Measurements from ENCODE around the gene SLC26A11. TPM values are rescaled to one million over a fixed set of nuclear protein-coding genes. Genes with fewer than 3 reads are reported as not detected.

Gene SLC26A11
- polyA plus RNA-seq, 1 donor (not counting 4 experiments of a cell fraction or from before 2014, with no cell fraction given) = 2.2 TPM

- Histone ChIP-seq H3K27me3 (ENCODE audit: control insufficient read depth, extremely low read depth, insufficient read depth, low read length) (no peaks in the 10 kb centered on the region), H3K79me2 (ENCODE audit: control insufficient read depth, insufficient read depth, low read length) (no peaks in the 10 kb centered on the region), H3K36me3 (ENCODE audit: control insufficient read depth in 2 of 2, extremely low read depth in 1 of 2, insufficient read depth in 2 of 2, low read length in 2 of 2) (no peaks in the 10 kb centered on the region), H3K9me3 (ENCODE audit: control insufficient read depth, low read depth, low read length) (no peaks in the 10 kb centered on the region), H3K4me3 (ENCODE audit: control insufficient read depth in 2 of 3, extremely low read depth in 1 of 3, insufficient read depth in 2 of 3, low read depth in 1 of 3, low read length in 3 of 3) (no peak overlapping the region), H3K4me2 (ENCODE audit: control insufficient read depth, extremely low read depth, insufficient read depth, low read depth, low read length) (no peak overlapping the region), H3K9ac (ENCODE audit: control insufficient read depth, extremely low read depth, insufficient read depth, low read length) (no peak overlapping the region), H3K27ac (ENCODE audit: control insufficient read depth, insufficient read depth, low read length) (no peak overlapping the region), H3K4me1 (ENCODE audit: control insufficient read depth, extremely low read depth, insufficient read depth, low read length) (peaks cover 7% of the 10 kb centered on the region), H2AFZ (ENCODE audit: control insufficient read depth, low read length) (no peak overlapping the region), H4K20me1 (ENCODE audit: control insufficient read depth, extremely low read depth, insufficient read depth, low read length) (no peaks in the 10 kb centered on the region), H3K9me1 (ENCODE audit: control insufficient read depth, extremely low read depth, insufficient read depth, low read length) (no peaks in the 10 kb centered on the region)
- no peak for TF ChIP-seq CTCF (optimal IDR thresholded peaks at IDR 0.05 in 1 of 3, IDR thresholded peaks at IDR 0.05 in 1 of 3, conservative IDR thresholded peaks at IDR 0.05 in 1 of 3; ENCODE audit: extremely low read depth in 1 of 3, insufficient read depth in 2 of 3, low read length in 3 of 3)
- no peak for TF ChIP-seq EZH2 (IDR thresholded peaks at IDR 0.05; ENCODE audit: low read length)
- FAIRE-seq (no peak), DNase-seq (ENCODE audit: low read depth, low spot score) (no peak)
- dilution Hi-C loops (cut with MboI; ENCODE audit: extremely low pct_ligation_motif_present, low sequenced_read_pairs) = no loop called here
Measured at GRCh38 chr17:80223838-80224497, 3.7 kb downstream of the SLC26A11 start.

GRCh38 chr17:80224683-80225082 is 4.5 kb downstream of the SLC26A11 start:
- dilution Hi-C loops (cut with MboI; ENCODE audit: extremely low pct_ligation_motif_present, low sequenced_read_pairs) = no loop called here

More at GRCh38 chr17:80224683-80225082, 4.5 kb downstream of the SLC26A11 start:
- Histone ChIP-seq H3K9me3 (ENCODE audit: control insufficient read depth, low read depth, low read length) (no peaks in the 10 kb centered on the region), H3K27ac (ENCODE audit: control insufficient read depth, insufficient read depth, low read length) (no peak overlapping the region), H3K9me1 (ENCODE audit: control insufficient read depth, extremely low read depth, insufficient read depth, low read length) (no peaks in the 10 kb centered on the region), H4K20me1 (ENCODE audit: control insufficient read depth, extremely low read depth, insufficient read depth, low read length) (no peaks in the 10 kb centered on the region), H3K27me3 (ENCODE audit: control insufficient read depth, extremely low read depth, insufficient read depth, low read length) (no peaks in the 10 kb centered on the region), H3K79me2 (ENCODE audit: control insufficient read depth, insufficient read depth, low read length) (no peaks in the 10 kb centered on the region), H3K36me3 (ENCODE audit: control insufficient read depth in 2 of 2, extremely low read depth in 1 of 2, insufficient read depth in 2 of 2, low read length in 2 of 2) (no peaks in the 10 kb centered on the region), H3K9ac (ENCODE audit: control insufficient read depth, extremely low read depth, insufficient read depth, low read length) (no peak overlapping the region), H2AFZ (ENCODE audit: control insufficient read depth, low read length) (no peak overlapping the region), H3K4me2 (ENCODE audit: control insufficient read depth, extremely low read depth, insufficient read depth, low read depth, low read length) (no peak overlapping the region), H3K4me3 (ENCODE audit: control insufficient read depth in 2 of 3, extremely low read depth in 1 of 3, insufficient read depth in 2 of 3, low read depth in 1 of 3, low read length in 3 of 3) (no peak overlapping the region), H3K4me1 (ENCODE audit: control insufficient read depth, extremely low read depth, insufficient read depth, low read length) (peaks cover 2% of the 10 kb centered on the region)
- TF ChIP-seq CTCF (optimal IDR thresholded peaks at IDR 0.05 in 1 of 3, IDR thresholded peaks at IDR 0.05 in 1 of 3, conservative IDR thresholded peaks at IDR 0.05 in 1 of 3; ENCODE audit: extremely low read depth in 1 of 3, insufficient read depth in 2 of 3, low read length in 3 of 3) (no peak), EZH2 (IDR thresholded peaks at IDR 0.05; ENCODE audit: low read length) (no peak)
- DNase-seq (ENCODE audit: low read depth, low spot score) = no peak
- FAIRE-seq = no peak
